Non-pigmented ciliary epithelial cell (primary cell): ENCODE data around the gene FBLN7.

Experiments used
- DNase-seq: peaks from one replicate; pipeline ENCODE4 v3.0.0-alpha.2; 2010; ENCODE audit warnings: low read depth

FBLN7 gene

DNA sequence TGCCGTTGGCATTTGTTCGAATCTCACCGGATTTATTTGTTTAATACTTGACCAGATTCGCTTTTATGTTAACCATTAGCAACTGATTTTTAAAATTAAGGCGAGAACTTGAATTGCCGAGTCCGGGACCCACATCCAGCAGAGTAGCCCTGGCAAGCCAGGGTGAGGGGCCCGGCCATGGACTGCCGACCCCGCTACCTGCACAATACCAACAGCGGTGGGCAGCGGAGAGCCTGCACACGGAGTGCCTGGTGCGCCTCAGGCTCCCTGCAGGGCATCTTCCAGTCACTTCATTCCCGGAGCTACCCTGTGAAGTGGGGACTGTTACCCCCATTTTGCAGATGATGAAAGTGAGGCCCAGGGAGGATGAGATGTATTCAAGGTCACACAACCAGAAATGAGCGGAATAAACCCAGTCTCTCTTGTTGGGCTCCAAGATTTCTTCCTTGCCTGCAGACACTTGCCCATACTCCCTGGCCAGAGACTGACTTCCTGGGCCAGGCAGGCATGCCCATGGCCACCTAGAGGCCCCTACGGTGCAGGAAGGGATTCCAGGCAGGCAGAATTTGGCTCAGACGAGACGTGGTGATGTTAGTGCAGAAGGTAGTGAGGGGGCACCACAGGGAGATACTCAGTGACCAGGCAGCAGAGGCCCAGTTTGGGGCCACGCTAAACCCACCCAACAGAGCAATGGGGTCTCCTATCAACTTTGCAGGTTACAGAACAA, 2.9 kb downstream of the FBLN7 start:
- no peak for DNase-seq

DNA sequence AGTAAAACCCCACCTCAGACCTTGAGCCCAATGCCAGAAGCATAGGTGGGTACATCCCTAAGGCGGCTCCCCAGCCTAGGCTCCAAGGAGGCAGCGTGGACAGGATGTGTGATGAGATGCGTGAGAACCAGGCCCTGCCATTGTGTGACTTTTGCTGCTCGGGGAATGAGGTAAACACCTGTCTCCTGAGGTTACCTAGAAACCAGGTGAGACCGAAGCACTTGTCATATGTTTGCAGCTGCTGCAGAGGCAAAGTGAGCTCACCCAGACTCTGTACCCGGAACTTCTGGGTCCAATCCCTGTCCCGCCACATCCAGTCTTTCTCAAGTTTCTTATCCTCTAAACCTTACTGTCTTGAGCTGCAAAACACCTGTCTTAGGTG, 3.4 kb downstream of the FBLN7 start:
- no peak for DNase-seq

DNA sequence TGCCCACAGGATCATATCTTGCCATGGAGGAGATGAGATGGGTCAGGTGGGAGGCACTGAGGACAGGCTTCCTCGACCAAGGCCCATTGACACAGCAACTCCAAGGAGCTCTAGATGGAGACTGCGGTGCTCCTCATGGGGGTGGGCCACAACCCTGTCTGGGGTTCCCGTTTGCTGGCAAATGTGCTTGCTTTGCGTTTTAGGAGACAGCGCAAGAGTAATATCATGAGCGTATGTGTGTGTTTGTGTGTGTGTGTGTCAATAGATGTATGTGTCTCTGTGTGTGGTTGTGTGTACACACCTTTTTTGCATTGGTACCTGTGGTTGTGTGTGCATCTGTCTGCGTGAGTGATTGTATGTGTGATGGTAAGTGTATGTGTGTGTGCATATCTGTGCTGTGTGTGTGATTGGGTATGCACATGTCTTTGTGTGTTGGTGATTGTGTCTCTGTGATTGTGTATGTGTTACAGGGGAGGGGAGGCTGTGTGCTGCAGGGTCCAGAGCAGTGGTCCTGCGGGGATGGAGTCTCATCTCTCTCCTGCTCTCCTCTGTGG, 4.4 kb downstream of the FBLN7 start:
- DNase-seq, result no peak

DNA sequence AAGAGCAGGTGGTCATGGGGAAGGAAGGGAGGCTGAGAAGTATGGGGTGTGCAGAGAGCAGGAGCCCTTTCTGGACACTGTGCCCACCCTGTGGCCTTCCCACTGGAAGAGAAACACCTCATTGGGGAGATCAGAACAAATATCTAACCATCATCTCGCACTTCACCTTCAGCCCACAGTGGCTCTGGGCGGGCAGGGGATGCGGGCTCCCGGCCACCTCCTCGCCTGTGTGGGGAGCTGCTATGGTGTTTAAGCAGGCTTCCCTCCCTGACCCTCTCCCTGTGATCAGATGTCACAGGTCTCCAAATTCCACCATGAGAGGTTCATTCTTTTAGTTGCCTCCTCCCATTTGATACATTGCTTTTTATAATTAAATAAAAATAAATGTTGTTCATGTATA, 5.0 kb downstream of the FBLN7 start:
- no peak for DNase-seq

DNA sequence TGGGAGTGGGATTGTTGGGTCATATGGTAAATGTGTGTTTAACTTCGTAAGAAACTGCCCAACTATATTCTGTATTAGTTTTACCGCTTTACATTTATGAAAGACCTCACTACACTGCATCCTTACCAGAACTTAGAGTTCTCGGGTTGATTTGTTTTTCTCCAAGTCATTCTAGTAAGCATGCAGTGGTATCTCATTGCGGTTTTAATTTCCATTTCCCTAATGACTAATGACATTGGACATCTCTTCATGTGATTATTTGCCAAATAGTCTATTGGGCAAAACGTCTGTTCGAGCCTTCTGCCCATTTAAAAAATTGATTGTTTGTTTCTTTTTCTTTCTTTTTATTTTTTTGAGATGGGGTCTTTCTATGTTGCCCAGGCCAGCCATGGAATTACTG, 6.8 kb downstream of the FBLN7 start:
- DNase-seq, result no peak

DNA sequence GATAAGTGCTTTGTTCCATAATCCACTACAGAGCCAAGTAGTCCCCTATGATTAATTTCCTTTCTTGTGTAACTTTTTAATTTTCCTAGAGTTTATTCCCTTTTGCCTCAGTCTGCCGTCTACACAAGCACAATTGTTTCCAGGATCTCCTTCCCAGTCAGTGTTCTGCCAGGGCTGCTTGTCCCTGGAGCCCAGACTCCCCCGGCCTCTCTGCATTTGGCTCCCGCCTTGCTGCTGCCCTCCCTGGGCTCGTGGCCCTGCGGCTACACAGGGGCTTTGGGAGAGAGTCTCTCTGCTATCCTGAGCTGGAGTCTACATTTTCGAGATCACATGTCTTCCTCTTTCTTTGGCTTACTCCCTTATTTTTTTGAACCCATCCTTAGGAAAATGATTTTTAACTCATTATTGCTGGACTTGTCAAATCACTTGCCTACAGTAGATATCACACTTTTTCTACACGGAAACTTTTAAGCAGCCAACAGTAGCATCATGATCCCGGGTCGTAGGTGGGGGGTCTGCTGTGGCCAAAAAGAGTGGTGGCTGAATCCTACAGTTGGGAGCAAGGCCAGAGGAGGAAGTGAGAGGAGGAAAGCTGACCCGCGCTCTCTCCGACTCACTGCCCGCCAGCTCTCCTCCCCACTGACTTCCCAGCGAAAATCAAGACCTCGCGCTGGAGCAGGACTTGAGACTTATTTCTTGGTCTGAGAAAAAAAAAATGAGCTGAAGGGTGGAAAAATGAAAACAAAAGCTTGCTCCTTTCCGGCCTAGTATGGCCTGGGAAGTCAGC, 9.4 kb downstream of the FBLN7 start:
- no peak for DNase-seq

DNA sequence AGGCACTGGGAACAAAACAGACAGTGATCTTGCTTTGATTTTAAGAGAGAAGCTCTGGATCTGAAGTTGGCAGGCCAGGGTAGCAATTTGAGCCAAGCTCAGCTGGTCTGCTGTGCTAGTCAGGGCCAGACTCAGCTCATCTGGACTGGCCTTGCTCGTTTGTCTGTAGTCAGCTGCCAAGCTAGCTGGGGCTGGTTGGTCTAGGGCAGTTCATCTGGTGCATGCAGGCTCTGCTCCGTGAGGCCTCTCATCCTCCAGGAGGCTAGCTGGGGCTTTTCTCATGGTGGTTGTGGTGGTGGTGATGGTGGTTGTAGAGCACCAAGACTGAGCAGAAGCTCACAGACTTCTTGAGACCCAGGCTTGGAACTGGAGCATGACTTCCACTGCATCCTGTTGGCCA, 10.3 kb downstream of the FBLN7 start:
- no peak for DNase-seq

DNA sequence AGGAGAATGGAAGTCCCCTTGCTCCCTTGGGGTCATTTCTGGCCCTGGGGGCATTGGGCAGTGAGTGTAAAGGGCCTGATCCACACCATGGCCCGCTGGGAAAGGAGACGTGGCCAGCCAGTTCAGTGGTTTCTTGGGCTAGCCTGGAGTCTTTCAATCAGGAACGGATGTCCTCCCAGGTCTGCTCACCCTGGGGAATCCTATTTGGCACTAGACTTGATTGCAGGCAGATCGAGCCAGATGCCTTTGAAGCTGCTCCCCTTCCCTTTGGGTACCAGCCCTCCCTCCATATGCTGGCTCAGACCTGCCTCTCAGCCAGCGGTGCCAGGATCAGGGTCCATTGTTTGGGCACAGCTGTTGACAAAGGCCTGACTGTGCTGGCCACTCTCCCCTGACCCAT, 11.0 kb downstream of the FBLN7 start:
- DNase-seq, result no peak

DNA sequence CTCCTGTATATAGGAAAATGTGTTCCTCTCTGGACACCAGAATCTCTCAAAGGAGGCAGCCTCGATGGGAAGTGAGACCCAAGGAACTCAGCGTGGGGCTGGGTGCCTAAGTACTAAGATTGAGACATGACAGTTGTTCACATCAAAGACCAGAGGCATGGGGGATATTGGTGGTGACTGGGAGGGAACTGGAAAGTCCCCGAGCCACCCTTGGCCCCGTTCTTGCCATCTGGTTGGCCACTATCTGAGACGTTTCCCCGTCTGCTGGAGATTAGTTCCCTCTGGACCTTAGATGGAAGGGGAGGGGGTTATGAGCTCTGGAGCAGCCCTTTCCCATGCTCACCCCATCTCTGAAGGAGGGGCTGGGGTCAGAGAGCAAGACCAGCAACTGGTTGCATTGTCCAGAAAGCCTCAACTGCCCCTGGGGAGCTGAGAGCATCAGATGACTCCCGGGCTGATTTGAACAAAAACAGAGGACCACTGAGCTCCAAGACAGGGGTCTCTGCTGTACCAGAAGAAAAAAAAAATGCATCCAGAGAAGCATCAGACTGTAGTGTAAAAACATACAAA, 11.8 kb downstream of the FBLN7 start:
- no peak for DNase-seq

DNA sequence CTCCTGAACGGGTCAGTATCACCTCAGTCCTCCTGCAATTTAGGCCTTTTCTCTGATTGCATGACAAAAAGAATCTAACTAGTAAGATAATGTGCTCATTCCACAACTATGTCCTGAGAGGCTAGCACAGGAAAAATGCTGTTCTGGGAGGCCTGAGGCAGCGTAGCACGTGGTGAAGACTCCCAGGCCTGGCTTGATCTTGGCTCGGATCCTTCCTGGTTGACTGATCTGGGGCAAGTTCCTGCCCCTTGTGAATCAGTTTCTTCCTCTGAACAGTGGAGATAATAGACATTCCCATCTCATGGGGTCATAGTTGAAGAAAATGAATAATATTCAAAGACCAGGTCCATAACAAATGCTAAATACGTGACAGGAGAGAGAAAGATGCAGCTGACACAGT, 12.3 kb downstream of the FBLN7 start:
- DNase-seq, result peak; percentile 88

DNA sequence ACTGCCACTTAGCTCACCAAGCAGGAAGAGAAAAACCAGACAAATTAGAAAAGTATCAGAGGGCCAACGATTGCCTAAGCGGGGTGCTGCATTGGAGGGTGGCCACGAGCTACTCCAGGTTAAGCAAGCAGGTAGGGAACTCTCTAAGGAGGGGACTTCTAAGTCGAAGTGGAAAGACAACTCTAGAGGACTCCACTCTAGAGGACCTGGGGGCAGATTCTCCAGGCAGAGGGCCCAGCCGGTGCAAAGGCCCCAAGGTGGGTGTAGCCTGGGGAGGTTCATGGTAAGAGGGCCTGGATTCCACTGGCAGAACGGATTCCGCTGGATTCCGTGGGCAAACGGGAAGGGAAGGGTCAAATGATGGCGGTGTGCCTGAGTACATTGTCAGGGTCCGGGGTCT, 12.7 kb downstream of the FBLN7 start:
- DNase-seq, result no peak

DNA sequence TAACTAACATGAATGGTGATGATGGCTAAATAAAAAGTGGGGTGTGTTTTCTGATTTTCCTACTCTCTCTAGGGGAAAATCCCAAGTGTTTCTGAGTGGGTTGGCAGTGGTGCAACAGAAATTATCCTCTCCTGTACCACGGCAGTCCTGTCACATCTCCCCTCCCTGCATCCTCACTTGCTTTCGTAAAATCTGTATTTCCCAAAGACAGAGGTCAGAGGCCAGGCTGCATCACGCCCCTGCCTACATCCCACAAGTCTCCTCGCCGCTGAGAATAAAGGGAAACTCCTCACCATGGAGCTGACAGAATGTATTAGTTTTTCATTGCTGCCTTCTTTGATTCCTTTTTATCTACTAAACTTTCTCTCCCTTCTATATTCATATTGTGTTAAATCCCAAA, 13.1 kb downstream of the FBLN7 start:
- no peak for DNase-seq

DNA sequence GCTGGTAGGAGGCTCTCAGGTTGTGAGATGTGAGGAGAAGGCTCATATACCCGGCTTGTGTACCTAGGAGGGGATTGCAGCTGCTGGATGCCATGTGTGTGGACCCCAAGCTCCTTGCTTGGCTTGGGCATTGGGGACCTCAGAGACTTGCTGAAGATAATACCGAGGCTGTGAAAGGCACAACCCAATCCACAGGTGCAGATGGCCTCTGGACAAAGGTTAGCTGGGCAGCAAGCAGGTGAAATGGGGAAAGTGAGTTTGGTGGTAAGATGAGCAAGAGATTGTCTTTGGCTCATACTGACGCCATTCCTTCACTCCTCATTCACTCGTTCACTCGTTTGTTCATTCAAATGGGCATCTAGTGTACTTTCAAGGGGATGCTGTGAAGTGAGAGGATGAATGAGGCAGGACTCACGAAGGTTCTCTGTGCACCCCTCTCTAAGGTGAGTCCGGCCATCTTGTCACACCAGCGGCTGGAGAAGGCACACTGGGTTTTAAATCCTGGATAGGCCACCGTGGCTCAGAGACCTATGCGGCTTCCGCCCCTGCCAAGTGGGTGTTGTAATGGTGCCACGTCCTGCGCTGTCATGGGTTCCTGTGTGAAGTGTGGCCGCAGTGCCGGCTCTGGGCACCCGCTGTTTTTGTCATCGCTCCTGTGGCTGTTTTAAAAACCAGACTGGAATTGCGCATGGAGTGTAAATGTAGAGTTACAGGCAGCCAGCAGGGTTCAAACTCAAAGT, 13.7 kb downstream of the FBLN7 start:
- no peak for DNase-seq

DNA sequence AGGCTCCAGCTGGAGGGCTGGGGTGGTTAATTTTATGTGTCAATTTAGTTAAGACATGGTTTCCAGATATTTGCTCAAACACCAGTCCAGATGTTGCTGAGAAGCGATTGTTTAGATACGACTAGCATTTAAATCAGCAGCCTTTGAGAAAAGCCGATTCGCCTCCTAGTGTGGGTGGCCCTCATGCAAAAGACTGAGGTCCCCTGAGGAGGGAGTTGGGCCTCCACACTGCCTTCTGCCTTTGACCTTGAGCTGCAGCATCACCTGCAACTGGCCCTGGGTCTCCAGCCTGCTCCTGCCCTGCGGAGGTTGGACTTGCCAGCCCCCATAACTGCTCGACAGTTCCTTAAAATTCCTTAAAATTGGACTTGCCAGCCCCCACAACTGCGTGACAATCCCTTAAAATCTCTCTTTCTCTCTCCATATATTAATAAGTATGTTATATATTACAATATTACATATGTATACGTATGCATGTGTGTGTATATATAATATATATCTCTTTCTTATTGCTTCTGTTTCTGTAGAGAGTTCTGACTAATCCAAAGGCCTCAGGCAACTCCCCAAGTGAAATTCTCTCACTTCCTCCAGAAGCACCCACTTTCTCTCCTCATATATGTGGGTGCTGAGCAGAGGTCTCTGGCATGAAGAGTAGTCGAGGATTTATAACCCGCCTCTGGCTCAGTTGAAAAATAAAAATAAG, 14.4 kb downstream of the FBLN7 start:
- DNase-seq, result no peak

DNA sequence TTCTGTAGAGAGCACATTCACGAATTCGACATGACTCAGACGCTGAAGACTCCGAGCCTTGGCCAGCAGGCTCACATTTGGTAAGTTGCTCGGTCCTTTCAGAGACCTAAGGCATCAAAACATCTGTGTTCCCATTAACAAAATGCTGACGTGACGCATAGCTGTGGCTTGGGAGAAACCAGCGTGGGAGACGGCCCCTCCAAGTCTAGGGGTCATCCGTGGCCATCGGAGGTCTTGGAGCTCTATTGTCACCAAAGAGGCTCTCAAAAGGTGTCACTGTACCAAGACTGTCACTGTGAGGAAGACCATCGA, 14.9 kb downstream of the FBLN7 start:
- peak; percentile 35 for DNase-seq

DNA sequence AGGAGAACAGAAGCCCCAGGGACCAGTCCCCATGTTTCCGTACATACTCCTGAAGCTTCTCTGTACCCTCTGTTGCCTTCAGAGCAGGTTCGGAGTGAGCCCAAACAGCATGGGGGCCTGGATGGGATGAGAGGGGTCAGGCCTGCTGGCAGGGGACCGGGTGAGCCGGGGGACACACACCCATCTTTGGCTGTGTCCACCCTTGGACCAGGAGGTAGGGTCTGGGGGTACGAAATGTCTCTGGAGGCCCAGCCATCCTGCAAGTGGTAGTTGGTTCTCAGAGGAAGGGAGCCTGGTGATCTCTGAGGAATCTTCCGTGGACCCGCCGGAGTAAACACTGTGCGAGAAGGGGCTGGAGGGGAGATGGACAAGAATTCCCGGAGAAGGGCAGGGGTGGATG, 15.3 kb downstream of the FBLN7 start:
- no peak for DNase-seq

DNA sequence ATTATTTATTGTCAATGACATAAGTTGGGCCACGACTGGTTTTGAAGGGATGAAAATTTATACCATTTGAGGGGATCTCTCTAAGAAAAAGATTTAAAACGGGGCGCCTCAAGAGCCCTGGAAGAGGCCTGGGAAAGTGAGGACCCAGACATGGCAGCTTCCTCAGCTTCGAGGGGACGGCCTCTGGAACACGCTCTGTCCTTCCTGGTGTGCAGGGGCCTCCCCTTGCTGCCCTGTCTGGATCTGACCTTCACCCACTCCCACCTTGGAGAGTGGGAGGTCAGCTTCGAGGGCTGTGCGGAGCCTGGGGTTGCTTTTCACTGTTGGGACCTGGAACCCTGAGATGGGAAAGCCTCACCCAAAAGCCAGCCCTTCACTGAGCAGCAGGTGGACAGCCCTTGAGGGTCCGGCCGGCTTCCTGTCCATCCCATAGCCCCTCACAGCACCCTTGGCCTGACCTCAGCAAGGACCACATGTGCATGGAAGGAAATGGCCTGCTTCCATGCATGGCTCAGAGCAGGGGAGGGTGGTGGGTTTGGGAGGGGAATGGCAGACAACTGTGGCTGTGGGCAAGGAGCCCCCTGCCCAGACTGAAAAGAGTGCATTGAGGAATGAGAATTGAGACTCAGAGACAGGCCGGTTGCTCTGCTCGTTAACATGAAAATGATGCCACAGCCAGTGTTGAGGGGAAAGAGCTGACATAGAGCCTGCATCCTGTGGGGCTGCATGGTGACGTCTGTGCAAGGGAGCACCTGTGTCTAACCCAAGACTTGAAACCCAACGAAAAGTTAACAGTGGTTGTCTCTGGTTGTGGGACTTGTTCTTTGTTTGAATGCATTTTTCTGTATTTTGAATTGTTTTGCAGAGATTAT, 16.3 kb downstream of the FBLN7 start:
- DNase-seq, result no peak

DNA sequence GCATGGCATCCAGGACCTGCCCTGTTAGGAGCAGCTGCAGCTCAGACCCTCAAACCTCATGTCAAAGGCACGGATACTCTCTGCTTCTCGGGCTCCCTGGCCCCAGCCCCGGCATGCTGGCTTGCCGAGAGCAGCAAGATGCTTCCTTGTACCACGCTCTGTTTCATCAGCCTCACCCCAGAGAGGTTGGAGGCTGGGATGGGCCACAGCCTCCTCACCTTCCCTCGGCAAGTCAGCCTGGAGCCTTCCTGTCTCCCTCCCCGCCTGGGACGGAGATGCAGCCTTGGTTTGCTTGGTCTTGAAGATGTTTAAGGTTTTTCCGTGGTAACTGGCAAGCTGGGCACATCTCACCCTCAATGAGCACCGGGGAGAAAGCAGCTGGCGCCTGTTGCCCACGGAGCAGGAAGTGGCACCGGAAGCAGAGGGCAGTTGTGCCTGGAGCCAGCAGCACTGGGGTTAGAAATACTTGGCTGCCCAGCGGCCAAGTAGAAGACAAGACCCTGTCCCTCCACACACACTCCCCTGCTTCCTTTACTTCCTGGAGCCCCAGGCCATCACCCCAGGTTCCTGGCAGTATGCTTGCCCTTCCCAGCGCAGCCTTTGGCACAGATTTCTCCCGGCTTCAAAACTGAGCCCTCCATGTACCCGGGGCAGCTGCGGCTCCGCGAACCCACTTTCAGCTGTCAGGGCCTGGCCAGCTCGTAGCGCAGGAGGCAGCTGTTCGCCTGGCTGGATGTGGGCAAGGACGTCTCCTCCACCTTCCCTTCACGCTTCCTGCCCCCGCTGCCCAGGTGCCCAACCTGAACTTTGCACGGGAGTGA, 17.4 kb downstream of the FBLN7 start:
- DNase-seq, result no peak

DNA sequence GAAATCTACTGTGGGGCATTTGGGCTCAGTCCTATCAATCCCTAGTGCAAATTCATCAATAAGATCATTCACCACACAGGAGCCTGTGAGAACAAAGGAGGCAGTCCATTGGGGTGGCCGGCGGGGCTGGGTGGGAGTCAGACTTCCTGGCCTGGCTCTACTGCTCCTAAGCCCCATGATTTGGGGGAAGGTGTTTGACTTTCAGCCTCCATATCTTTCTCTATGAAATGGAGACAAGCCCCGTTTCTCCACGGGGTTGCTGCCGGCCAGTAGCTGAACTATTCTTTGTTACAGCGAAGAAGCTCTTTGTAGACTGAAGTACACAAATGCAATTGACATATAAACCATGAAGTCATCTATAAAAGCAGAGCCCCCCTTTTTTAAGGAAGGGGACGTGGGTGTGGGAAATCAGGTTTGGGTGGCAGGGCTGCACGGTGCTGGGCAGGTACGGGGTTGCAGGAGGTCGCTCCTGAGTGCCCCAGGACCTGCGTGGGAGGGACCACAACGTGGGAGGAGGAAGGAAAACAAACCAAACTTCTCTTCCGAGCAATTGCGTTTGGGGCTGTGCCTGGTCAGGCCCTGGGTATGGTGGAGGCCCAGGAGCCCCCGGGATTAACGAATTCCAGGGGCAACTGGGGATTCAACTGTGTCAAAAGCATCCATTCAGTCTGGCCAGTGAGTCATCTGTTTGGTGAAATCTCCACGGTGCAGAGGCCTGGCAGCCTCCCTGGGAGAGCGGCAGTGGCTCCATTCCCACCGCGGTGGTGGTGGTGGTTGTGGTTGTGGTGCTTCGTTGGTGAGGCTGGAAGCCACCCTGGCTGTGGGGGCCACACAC, 18.2 kb downstream of the FBLN7 start:
- DNase-seq, result peak; percentile 24
